Stimulated activated CD4-positive, alpha-beta T cell treated with anti-CD3 and anti-CD28 coated beads, Interleukin-4, amount 100 ng/mL, for 48 hours (primary cell): ENCODE measurements around the gene MAP3K15.

Experiments used
- DNase-seq, 2 donors: peaks; one replicate each; pipeline ENCODE4 v3.0.0-alpha.2; 2020; ENCODE audit warnings: low read depth in 2 of 2

The MAP3K15 gene

DNA sequence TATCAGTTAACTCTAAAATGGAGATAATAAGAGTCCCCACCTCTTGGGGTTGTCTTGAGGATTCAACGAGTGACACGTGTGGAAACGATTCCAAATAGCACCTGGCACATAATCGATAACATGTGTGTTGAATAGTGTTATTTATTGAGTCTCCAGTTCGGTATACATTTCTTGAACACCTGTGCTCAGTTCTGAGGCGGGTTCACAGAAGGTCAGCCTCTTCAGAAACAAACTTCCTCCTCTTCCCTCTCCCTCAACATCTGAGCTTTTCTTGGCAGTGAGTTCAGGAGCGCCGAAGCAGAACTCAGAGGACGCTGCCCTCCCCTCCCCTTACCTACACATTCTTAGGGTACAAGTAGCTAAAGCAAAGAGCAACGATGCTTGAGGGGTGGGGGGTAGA, 170.6 kb downstream of the MAP3K15 start:
- DNase-seq, result no peak

DNA sequence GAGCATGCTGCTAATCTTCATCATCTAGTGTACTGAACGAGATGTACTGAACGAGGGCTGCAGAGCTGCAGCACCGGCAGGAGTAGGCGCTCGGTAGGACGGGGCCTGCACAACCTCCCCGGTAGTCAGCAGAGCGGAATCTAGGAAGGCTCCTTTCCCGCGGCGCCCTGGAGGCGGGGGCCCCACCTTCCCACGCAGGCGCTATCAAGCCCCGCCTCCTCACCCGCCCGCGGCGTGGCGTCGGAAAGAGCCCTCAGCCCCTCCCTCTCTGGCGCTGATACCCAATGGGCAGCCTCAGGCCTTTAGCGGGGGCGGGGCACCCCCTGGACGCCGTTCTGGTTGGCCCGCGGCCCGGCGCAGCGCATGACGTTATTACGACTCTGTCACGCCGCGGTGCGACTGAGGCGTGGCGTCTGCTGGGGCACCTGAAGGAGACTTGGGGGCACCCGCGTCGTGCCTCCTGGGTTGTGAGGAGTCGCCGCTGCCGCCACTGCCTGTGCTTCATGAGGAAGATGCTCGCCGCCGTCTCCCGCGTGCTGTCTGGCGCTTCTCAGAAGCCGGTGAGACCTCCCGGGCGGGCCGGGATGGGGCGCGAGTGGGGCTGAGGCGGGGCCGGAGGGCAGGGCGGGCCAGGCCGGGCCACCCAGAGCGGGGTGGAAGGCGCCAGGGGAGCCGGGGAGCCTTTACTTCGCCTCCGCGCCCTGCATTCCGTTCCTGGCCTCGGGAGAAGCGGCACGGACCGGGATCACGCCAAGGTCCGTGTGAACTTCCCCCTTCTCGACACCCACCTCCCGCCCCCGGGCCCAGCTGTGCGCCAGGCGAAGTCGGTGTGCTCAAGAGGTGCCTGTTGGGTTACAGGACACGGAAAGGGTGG, 171.5 kb downstream of the MAP3K15 start, which contains the start of gene PDHA1:
Gene PDHA1, plus strand, starts transcription at position 393 of the 874 bp plus-strand sequence. Its CDS starts 111 bp downstream, at position 504.
- peak; percentile 83 to 88 for DNase-seq

DNA sequence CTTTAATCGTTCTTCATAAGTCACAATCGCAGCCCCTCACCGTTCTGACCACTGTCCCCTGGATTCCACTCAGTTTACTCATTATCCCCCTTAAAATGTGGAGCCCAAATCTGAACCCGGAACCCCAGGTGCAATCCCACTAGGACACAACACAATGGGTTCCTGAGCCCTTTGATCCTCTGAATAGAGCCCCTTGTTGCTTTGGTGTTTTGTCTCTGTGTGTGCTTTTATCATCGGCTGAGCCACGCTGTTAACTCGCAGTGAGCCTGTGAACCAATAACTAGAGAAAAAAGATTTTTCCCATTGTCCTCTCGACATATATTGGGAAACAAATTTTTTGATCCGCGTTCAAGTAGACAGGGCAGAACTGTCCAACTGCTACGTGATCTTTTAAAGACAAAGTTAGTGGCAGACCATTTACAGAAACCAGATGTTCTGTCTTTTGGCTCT, 172.2 kb downstream of the MAP3K15 start:
- no peak for DNase-seq

DNA sequence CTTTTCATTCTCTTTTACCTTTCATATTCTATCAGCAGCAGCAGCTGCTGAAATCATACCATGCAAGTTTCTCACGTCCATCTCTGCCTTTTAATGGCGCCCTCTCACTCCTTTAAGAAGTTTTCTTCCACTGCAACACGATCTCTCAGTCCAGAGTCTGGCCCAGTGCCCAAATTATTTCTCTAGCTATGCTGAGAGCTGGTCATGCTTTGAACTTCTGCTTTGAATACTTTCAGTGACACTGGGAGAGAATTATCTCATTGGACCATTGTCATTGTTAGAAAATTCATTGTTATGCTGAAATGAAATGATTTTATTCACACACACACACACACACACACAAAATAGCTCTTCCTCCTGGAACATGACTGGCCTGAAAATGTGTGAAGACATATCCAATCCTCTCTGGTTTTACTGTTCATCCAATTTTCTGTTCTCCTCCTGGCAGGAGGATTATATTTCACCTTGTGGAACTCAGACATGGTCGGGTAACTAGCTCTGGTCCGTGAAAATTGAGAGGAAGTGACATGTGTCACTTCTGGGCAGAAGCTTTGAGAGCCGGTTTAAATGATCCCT, 172.9 kb downstream of the MAP3K15 start:
- DNase-seq, result no peak

DNA sequence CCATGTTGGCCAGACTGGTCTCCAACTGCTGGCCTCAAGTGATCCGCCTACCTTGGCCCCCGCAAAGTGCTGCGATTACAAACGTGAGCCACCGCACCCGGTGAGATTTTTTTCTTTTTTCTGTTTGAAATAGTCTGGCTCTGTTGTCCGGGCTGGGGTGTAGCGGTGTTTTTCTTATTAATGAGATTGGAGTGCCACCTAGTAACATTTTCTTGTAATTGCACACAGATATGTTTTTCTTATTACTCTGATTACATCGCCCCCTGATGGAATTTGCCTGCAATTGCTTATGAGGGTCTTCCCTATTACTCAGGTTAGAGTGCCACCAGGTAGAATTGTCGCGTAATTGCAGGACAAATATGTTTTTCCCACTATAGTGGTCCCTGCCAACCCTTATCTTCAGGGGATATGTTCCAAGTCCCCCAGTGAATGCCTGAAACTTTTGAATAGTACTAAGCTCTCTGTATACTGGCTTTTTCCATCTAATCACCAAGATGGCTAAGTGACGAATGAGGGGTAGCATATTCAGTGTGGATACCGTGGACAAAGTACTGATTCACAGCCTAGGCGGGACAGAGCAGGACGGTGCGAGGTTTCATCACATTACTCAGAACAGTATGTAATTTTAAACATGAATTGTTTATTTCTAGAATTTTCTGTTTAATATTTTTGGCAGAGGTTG, 180.2 kb downstream of the MAP3K15 start:
- DNase-seq, result no peak

DNA sequence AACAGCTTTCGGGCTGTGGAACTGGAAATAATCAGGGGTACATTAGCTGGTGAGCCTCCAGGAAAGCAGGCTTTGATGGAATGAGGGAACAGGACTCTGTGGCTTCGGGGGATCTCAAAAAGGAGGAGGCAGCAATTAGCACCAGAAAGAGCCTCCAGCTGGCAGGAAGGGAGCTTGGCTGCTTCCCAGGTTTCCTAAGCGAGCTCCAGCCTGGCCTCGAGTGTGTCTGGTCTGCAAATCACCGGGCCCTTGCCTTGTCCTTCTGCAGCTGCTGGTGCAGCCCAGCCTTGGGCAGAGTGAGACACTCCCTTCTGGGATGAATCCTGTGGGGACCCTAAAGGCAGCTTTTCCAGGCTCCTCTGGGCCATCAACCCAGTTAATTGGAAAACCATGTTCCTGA, 182.3 kb downstream of the MAP3K15 start:
- no peak for DNase-seq

DNA sequence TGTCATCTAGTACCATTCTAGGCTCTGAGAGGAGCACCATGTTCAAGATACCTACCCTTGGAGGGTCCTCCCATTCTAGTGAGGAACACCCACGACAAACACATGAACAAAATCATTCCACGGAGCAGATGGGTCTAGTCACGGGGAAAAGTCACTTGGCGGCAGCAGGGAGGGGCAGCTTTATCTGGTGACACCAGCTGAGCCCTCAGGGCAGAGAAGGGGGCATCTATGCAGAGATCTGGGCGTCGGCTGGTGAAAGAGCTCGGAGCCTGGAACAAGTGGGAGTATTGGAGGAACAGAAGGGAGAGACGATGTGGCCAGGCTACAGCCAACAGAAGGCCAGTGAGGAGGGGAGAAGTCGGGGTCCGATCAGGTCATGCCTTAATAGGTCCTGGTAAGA, 183.5 kb downstream of the MAP3K15 start:
- DNase-seq, result no peak

DNA sequence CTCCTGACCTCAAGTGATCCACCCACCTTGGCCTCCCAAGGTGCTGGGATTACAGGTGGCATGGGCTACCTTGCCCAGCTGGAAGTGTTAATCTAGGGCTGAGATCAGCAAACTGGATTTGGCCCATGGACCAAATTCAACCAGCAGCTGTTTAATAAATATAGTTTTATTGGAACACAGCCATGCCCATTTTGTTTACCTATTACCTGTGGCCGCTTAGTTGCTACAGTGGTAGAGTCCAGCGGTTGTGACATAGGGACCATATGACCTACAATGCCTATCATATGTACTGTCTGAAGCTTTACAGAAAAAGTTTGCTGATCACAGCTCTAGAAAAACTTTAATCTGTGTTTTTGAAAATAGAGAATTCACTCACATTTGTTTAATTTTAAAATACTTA, 188.7 kb downstream of the MAP3K15 start:
- DNase-seq, result no peak
